ENCODE measurements around the gene GPS1. TPM values are rescaled to one million over a fixed set of nuclear protein-coding genes. Genes with fewer than 3 reads are reported as not detected.

Gene GPS1
- total and polyA plus RNA-seq, 10 of the 15 experiments (the other 5 are each of a cell fraction or from before 2014, with no cell fraction given), result 2.2 to 146 (median 77.7) TPM

GRCh38 chr17:82065638-82066303 is 14.1 kb downstream of the GPS1 start, which contains the start of gene DUS1L (continued):
- no peak for TF ChIP-seq E2F4 (IDR thresholded peaks at IDR 0.05; ENCODE audit: low read depth, low read length)
- TF ChIP-seq IKZF1 (conservative IDR thresholded peaks at IDR 0.05), result peak; percentile 94
- no peak for TF ChIP-seq RELB (IDR thresholded peaks at IDR 0.05; ENCODE audit: low read depth)
- TF ChIP-seq ATF3 (IDR thresholded peaks at IDR 0.05; ENCODE audit: borderline replicate concordance, extremely low read depth, low read depth, low read length), result no peak
- no peak for TF ChIP-seq CBFB (IDR thresholded peaks at IDR 0.05; ENCODE audit: low read depth)
- TF ChIP-seq ZSCAN29 (IDR thresholded peaks at IDR 0.05), result peak; percentile 78; the same call in 1 of the 2 replicates
- TF ChIP-seq SREBF1 (IDR thresholded peaks at IDR 0.05; ENCODE audit: low read length), result peak; percentile 88
- TF ChIP-seq STAT3 (IDR thresholded peaks at IDR 0.05; ENCODE audit: low read depth, low read length), result no peak
- TF ChIP-seq ZNF622 (IDR thresholded peaks at IDR 0.05), result no peak
- no peak for TF ChIP-seq PML (IDR thresholded peaks at IDR 0.05; ENCODE audit: low read length)
- peak; percentile 57; the same call in 1 of the 2 replicates for TF ChIP-seq ZNF592 (IDR thresholded peaks at IDR 0.05)
- no peak for TF ChIP-seq ETV6 (conservative IDR thresholded peaks at IDR 0.05 in 1 of 2, IDR thresholded peaks at IDR 0.05 in 1 of 2; ENCODE audit: borderline replicate concordance in 1 of 2, low read depth in 1 of 2)
- no peak for TF ChIP-seq ZNF274 (IDR thresholded peaks at IDR 0.05; ENCODE audit: insufficient read depth, insufficient read length)
- no peak for TF ChIP-seq JUND (IDR thresholded peaks at IDR 0.05; ENCODE audit: low read depth, low read length)
- no peak for TF ChIP-seq PKNOX1 (IDR thresholded peaks at IDR 0.05)
- TF ChIP-seq NFYA (IDR thresholded peaks at IDR 0.05; ENCODE audit: borderline replicate concordance, low read depth, low read length), result no peak
- TF ChIP-seq TBL1XR1 (IDR thresholded peaks at IDR 0.05; ENCODE audit: low read depth, low read length), result peak; percentile 92
- TF ChIP-seq RUNX3 (IDR thresholded peaks at IDR 0.05; ENCODE audit: low read length), result peak; percentile 77
- TF ChIP-seq YY1 (IDR thresholded peaks at IDR 0.05; ENCODE audit: low read depth, low read length), result peak; percentile 91
- 0 out of 2 replicates have a peak, but pooled peaks have one; percentile 30 for TF ChIP-seq IRF4 (IDR thresholded peaks at IDR 0.05; ENCODE audit: low read depth, low read length)
- no peak for TF ChIP-seq RAD21 (IDR thresholded peaks at IDR 0.05; ENCODE audit: insufficient read depth, low read depth, low read length)
